ENCODE results near the gene PARP3.

PARP3 gene

DNA sequence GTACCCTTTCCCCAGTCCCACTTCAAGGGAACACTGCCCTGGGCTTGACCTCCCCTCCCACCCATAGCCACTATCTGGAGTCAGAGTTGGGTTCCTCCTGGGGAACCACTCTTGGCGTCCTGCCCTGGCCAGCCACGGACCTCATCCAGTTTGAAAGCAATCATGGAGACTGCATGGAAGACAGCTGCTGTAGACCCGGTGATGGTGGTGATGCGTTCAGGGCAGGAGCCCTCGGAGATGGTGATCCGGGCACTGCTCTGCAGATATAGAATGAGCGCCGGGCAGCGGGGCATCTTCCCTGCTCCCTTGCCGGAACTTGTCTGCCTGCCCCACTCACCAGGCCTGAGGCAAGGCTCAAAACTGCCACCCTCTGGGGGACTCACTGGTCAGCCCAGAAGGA is 18.2 kb downstream of the PARP3 start:
- Histone ChIP-seq H3K27me3 (ENCODE audit: insufficient read depth, low read length) (no peaks in the 10 kb centered on the region), H3K9me3 (ENCODE audit: low read length) (no peaks in the 10 kb centered on the region), H2AFZ (ENCODE audit: low read depth, low read length) (no peak overlapping the region), H3K36me3 (ENCODE audit: insufficient read depth, low read length) (peaks cover 45% of the 10 kb centered on the region), H3K4me3 (ENCODE audit: low read length) (no peak overlapping the region), H3K4me1 (ENCODE audit: insufficient read depth, low read length) (peaks cover 16% of the 10 kb centered on the region)

DNA sequence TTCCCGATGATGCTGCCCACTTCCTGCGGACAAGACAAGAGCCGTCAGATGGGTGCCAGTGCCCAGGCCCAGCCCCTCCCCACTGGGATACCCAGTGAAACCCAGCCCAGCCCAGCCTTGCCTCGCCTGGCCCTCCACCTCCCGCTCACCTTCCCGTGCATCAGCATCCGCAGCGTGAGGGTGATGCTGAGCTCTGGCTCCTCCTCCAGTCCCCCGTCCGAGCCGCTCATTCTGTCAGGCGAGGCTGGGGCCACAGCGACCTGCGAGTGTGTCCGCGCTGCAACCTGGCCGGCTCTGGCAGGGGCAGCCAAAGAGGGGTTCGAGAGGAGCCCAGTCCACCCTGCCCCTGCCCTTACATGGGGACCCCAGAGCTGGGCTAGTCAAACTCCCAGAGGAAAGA is 18.8 kb downstream of the PARP3 start:
- no peak overlapping the region for H2AFZ ChIP-seq (ENCODE audit: low read depth, low read length)
- H3K36me3 ChIP-seq (ENCODE audit: insufficient read depth, low read length): peaks cover 45% of the 10 kb centered on the region
- H3K4me1 ChIP-seq (ENCODE audit: insufficient read depth, low read length): peaks cover 22% of the 10 kb centered on the region
- H3K4me3 ChIP-seq (ENCODE audit: low read length): no peak overlapping the region
- no peaks in the 10 kb centered on the region for H3K9me3 ChIP-seq (ENCODE audit: low read length)
- no peaks in the 10 kb centered on the region for H3K27me3 ChIP-seq (ENCODE audit: insufficient read depth, low read length)

DNA sequence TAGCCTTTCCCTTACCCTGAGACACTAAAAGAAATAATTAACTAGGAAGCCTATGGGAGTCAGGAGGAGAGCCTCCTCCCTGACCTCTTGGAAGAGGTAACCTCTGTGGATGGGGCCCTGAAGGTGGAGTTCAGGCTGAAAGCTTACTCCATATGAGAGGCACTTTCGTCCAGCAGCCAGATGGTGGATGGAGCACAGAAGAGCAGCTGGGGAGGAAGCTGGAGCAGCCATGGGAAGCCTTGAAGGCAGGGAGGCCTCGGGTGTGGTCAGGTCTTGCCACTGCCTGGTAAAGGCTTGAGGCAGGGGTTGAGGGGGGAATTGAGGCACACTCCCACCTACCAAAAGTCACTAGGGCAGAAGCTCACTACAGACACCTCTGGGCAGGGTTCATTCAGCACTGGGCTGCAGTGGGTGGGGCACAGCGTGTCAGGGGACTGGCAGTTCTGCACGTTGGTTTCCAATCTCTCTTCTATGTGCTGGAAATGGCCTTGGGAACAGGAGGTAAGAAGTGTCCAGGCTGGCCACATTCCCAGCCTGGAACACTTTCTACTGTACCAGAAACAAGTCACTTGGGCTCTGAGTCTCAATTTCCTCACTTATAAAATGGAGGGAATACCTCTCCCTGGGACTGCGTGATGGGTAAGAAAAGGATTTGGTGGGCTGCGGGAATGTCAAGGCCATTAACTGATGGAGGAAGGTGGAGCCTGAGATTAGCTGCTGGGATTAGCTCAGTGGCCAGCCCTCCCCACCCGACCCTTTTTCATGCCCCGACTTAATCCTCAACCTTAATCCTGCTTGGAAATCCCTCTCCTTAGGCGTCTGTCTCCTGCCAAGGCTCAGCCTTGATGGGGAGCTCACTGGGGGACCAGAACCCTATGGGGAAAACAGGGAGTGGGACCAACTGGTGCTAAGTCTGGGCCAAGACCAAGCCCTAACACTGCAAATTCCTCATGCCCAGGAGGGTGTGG is 19.7 kb downstream of the PARP3 start:
- Histone ChIP-seq H3K27me3 (ENCODE audit: insufficient read depth, low read length) (no peaks in the 10 kb centered on the region), H3K4me3 (ENCODE audit: low read length) (no peak overlapping the region), H3K9me3 (ENCODE audit: low read length) (no peaks in the 10 kb centered on the region), H2AFZ (ENCODE audit: low read depth, low read length) (no peak overlapping the region), H3K4me1 (ENCODE audit: insufficient read depth, low read length) (peaks cover 30% of the 10 kb centered on the region), H3K36me3 (ENCODE audit: insufficient read depth, low read length) (peaks cover 41% of the 10 kb centered on the region)

DNA sequence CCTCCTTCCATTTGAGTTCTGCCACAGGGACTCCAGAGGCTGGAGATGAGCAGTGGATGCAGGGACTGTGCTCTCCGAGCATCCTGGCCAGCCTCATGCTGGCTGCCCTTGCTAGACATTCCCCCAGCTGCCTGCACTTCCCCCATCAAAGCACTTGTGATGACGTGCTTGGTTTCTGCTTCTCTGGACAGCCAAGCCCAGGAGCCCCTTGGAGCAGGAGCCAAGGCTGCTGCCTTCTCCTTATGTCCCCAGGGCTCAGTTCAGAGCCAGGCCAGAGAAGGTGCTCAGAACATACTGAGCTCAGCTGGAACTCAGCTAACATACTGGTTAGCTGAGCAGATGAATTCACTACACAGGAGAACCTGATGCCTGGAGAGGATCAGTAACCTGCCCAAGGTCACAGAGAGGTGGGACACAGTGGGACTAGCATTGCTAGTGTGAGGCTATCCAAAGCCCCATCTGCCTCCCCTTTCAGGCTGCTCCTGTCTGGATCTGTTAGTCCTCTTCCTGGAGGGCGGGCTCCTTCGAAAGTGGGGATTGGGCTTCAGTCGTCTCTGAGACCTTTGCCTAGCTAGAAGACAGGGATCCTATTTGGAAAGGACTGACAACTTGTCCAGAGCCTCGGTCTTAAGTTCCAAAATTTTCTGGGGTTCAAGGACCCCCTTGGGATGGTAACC is 20.8 kb downstream of the PARP3 start:
- H3K9me3 ChIP-seq (ENCODE audit: low read length): no peaks in the 10 kb centered on the region
- H2AFZ ChIP-seq (ENCODE audit: low read depth, low read length): no peak overlapping the region
- H3K4me1 ChIP-seq (ENCODE audit: insufficient read depth, low read length): peaks cover 33% of the 10 kb centered on the region
- no peaks in the 10 kb centered on the region for H3K27me3 ChIP-seq (ENCODE audit: insufficient read depth, low read length)
- H3K4me3 ChIP-seq (ENCODE audit: low read length): no peak overlapping the region
- peaks cover 32% of the 10 kb centered on the region for H3K36me3 ChIP-seq (ENCODE audit: insufficient read depth, low read length)

DNA sequence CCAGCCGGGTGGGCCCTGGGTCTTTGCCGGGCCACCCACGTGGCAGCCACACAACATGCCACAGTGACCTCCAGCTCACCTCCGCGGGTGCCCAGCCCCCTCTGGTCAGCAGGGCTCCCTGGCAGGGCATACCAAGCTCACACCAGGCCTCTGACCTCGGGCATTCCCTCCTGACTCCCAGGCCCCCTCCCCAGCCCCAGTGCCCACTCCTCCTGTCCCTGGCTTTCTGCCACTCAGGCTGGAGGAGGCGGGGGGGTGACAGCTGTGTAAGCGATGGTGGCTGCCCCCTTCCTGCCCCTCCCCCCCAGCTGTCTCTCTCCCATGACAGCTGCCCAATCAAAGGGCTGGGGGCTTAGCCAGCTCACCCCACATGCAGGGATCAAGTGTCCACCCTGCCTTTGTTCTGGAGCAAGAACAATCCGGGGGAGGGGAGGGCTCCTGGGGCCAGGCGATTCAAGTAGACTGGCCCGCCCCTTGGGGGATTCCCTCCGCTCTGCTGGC is 21.8 kb downstream of the PARP3 start:
- Histone ChIP-seq H3K36me3 (ENCODE audit: insufficient read depth, low read length) (peaks cover 26% of the 10 kb centered on the region), H2AFZ (ENCODE audit: low read depth, low read length) (no peak overlapping the region), H3K4me1 (ENCODE audit: insufficient read depth, low read length) (peaks cover 42% of the 10 kb centered on the region), H3K9me3 (ENCODE audit: low read length) (no peaks in the 10 kb centered on the region), H3K27me3 (ENCODE audit: insufficient read depth, low read length) (no peaks in the 10 kb centered on the region), H3K4me3 (ENCODE audit: low read length) (no peak overlapping the region)

DNA sequence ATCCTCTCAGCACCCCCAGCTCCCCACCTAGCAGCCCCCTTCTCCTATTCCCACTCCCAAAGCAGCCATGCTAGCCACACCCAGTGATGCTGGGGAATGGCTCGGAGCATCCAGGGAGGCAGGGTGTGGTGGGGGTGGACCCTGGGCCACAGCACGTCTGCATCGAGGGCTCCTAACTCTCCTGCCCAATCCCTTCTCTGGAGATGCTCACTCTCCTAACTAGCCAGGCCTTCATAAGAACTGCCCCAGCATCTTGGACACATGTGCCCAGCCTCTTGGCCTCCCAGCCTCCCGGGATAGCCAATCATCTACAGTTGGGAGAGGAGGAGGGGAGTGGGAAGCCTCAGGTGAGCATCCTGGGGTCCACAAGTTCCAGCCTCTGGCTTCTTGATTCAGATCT is 22.4 kb downstream of the PARP3 start:
- Histone ChIP-seq H3K9me3 (ENCODE audit: low read length) (no peaks in the 10 kb centered on the region), H3K4me1 (ENCODE audit: insufficient read depth, low read length) (peaks cover 46% of the 10 kb centered on the region), H3K27me3 (ENCODE audit: insufficient read depth, low read length) (no peaks in the 10 kb centered on the region), H2AFZ (ENCODE audit: low read depth, low read length) (no peak overlapping the region), H3K36me3 (ENCODE audit: insufficient read depth, low read length) (peaks cover 23% of the 10 kb centered on the region), H3K4me3 (ENCODE audit: low read length) (no peak overlapping the region)

DNA sequence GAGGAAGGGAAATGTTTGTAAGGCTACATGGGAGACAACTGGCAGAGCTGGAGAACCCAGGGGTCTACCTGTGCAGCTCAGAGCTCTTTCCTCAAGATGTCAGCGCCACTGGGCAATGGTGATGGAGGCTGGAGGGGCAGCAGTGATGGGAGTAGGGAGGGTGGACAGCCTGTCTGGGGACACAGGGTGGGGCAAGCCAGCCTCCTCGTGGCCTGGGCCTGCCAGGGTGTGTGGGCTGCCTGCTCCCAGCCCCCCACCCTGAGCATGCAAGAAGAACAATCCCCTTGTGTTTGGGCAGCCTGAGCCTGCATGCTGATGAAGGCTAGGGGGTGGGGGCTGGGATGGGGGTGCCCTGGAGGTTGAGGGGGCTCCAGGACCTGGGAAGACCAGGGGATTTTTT is 23.9 kb downstream of the PARP3 start:
- Histone ChIP-seq H3K9me3 (ENCODE audit: low read length) (no peaks in the 10 kb centered on the region), H3K27me3 (ENCODE audit: insufficient read depth, low read length) (no peaks in the 10 kb centered on the region), H2AFZ (ENCODE audit: low read depth, low read length) (no peak overlapping the region), H3K4me1 (ENCODE audit: insufficient read depth, low read length) (peaks cover 46% of the 10 kb centered on the region), H3K36me3 (ENCODE audit: insufficient read depth, low read length) (peaks cover 11% of the 10 kb centered on the region), H3K4me3 (ENCODE audit: low read length) (peak overlapping the region; percentile 59)

DNA sequence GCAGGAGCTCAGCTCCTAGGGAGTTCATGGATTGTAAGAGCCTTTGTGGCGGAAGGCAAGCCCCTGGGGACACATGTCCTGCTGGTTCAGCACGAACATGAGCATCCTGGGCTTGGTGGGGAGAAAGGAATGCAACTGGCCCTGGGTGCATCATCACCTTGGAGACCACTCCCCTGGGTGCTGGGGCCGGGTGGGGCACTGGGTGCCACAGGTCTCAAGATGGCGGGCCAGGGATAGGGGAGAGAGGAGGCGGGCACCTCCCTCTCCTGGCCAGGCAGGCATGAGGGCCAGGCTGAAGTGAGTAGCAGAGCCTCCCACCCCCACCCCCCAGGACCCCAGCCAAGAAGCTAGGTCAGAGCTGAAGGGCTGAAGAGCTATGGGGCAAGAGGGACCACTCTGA is 24.3 kb downstream of the PARP3 start:
- Histone ChIP-seq H3K4me1 (ENCODE audit: insufficient read depth, low read length) (peaks cover 46% of the 10 kb centered on the region), H3K4me3 (ENCODE audit: low read length) (peak overlapping the region; percentile 59), H3K36me3 (ENCODE audit: insufficient read depth, low read length) (peaks cover 6% of the 10 kb centered on the region), H3K9me3 (ENCODE audit: low read length) (no peaks in the 10 kb centered on the region), H2AFZ (ENCODE audit: low read depth, low read length) (no peak overlapping the region), H3K27me3 (ENCODE audit: insufficient read depth, low read length) (no peaks in the 10 kb centered on the region)

DNA sequence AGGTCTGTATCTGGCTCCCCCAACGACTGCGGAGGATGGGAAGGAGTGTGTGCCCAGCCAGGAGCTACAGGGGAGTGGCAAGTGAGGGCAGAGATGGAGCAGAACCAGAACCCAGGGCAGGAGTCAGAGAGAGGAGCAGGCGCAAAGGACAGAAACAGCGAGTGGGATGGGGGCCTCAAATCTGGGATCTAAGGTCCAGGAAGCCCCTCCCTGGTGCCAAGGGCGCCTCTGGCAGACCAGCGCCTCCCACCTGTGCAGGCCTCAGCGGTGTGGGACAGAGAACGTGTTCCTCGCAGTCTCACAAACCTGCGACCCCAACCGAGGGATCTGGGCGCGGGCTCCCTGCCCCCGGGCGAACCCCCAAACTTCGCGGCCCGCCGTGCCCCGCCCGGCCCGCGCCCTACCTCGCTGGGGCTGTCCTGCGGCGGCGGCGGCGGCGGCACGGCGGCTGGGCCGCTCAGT is 24.8 kb downstream of the PARP3 start:
- Histone ChIP-seq H3K9me3 (ENCODE audit: low read length) (no peaks in the 10 kb centered on the region), H3K4me1 (ENCODE audit: insufficient read depth, low read length) (peaks cover 46% of the 10 kb centered on the region)

DNA sequence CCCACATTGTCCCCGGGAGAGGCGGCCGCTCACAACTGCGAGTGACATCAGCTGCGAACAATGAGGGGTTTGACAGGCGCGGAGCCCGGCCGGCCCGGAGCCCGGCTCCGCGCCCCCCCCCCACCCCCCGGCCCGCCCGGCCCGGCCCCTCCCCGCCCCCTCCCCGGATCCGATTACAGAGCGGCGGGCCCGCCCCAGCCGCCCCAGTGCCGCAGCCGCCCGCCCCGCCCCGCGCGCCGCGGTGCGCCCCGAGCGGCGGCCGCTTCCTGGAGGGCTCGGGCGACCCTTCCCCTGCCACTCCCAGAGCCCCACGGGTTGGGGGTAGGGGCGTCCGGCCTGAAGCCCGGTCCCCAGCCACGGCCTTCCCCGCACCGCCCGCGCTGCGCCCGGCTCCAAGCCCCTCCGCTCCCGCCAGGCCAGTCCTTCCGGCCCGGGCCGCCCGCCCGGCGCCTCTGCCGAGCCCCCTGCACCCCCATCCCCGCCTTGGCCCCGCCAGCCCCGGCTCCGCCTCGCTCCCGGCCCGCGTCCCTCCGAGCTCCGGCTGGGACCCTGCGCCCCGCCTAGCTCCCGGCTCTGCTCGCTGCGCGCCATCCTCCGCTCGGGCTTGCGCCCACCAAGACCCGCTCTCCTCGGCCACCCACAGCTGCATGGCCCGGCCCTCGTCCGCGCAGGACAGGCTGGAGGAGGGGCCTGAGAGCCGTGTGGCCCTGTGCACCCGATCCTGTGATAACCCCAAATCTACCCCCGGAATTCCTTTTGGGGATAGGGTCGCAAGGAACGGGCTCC is 25.4 kb downstream of the PARP3 start, which contains the start of gene PCBP4:
PCBP4 (minus strand) TSS at position 71 of the 786 bp plus-strand sequence. CDS start 6,214 bp downstream, outside the sequence.
- Histone ChIP-seq H3K4me3 (ENCODE audit: low read length) (peak within 1 kb of the TSS; percentile 69), H3K27me3 (ENCODE audit: insufficient read depth, low read length) (no peaks in the 10 kb centered on the region), H3K9me3 (ENCODE audit: low read length) (no peaks in the 10 kb centered on the region), H3K4me1 (ENCODE audit: insufficient read depth, low read length) (peaks cover 46% of the 10 kb centered on the region), H3K36me3 (ENCODE audit: insufficient read depth, low read length) (no peaks in the 10 kb centered on the region), H2AFZ (ENCODE audit: low read depth, low read length) (no peak within 1 kb of the TSS)

More for the DNA sequence above, 24.8 kb downstream of the PARP3 start:
- Histone ChIP-seq H2AFZ (ENCODE audit: low read depth, low read length) (no peak overlapping the region), H3K36me3 (ENCODE audit: insufficient read depth, low read length) (peaks cover 2% of the 10 kb centered on the region), H3K27me3 (ENCODE audit: insufficient read depth, low read length) (no peaks in the 10 kb centered on the region), H3K4me3 (ENCODE audit: low read length) (peak overlapping the region; percentile 59)

DNA sequence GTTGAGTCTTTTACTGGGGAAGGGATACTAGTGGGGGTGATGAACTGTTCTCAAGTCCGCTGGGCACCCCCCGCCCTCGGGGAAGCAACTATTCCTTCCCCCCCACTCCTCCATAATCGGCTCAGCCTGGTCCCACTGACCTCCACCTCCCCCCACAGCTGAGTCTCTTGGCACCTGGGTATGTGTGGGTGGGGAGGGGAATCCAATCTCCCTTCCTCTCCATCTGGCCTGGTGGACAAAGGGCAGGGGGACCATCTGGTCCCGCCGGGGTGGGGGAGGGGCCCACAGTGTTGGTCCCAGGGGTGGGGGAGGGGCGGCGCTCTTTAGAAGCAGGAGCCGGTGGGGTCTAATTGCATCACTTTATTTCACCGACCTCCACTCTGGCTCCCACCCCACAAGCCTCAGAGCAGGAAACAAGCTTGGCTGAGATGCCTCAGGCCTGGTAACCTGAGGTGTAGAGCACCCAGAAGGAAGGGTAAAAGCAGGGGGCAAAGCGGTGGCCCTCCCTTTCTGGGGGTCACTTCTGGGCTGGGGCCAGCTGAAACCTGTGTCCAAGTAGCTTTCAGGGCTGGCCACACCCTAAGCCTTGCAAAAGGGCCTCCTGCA is 26.1 kb downstream of the PARP3 start:
- H2AFZ ChIP-seq (ENCODE audit: low read depth, low read length): no peak overlapping the region
- H3K4me1 ChIP-seq (ENCODE audit: insufficient read depth, low read length): peaks cover 46% of the 10 kb centered on the region
- H3K27me3 ChIP-seq (ENCODE audit: insufficient read depth, low read length): no peaks in the 10 kb centered on the region
- H3K4me3 ChIP-seq (ENCODE audit: low read length): peak overlapping the region; percentile 69
- no peaks in the 10 kb centered on the region for H3K36me3 ChIP-seq (ENCODE audit: insufficient read depth, low read length)
- H3K9me3 ChIP-seq (ENCODE audit: low read length): no peaks in the 10 kb centered on the region

DNA sequence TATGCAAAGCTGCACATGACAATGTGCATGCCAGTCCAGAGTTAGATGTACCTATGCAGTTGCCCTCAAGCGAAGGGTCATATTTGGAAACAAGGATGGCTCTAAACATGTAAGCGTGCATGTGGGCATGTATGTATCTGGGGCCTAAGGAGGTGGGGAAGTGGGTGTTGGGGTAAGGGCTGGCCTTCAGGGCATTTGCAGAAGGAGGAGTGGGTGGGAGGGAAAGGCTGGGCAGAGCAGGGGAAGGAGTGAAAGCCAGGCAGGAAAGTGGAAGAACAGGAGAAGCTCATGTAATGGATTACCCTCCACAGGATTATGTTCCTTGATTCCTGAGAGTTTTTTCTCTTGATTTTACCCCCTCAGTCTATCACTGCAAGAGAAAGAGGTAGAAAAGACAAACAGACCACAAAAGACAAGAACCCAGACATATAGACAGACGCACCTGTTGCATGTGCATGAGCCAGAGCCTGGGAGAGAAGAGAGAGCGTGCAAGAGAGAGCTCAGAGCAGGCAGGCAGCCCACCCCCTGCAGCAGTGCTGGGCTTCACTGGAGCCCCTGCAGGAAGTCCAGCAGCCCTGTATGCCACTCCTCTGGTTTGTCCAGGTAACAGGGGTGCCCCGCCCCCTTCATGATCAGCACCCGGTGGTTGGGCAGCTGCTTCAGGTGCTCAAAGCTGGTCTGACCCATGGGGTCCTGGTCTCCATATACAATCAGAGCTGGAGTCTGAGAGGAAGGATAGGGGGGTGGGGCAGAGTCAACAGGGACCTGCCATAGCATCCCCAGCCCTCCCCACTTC is 26.9 kb downstream of the PARP3 start:
- H3K4me1 ChIP-seq (ENCODE audit: insufficient read depth, low read length): peaks cover 48% of the 10 kb centered on the region
- no peaks in the 10 kb centered on the region for H3K36me3 ChIP-seq (ENCODE audit: insufficient read depth, low read length)
- H3K9me3 ChIP-seq (ENCODE audit: low read length): no peaks in the 10 kb centered on the region
- H3K27me3 ChIP-seq (ENCODE audit: insufficient read depth, low read length): no peaks in the 10 kb centered on the region
- H2AFZ ChIP-seq (ENCODE audit: low read depth, low read length): no peak overlapping the region
- peak overlapping the region; percentile 69 for H3K4me3 ChIP-seq (ENCODE audit: low read length)

All from neuron (in vitro differentiated cells).